Thyroid gland (tissue), 4 donors: ENCODE measurements around the gene LZTS2.

Experiments used
- POLR2A ChIP-seq, 2 donors: fragments of 450-650 bp; IDR thresholded peaks; one replicate each; pipeline ENCODE4 v1.6.1; 2017; ENCODE audit warnings: antibody characterized with exemption in 2 of 2, mild to moderate bottlenecking in 2 of 2, moderate library complexity in 1 of 2
- TF ChIP-seq, protein P1 (sequence below), 6 experiments: fragments of 200-600 bp in 3 of 6; fragments of 450-650 bp in 3 of 6; sonication (generic) in 3 of 6; IDR thresholded peaks; one replicate each; pipeline ENCODE4 v1.5.1; 2016 to 2019; ENCODE audit warnings: antibody characterized with exemption in 6 of 6, mild to moderate bottlenecking in 2 of 6, inconsistent platforms in 1 of 6, moderate library complexity in 1 of 6

DNA sequence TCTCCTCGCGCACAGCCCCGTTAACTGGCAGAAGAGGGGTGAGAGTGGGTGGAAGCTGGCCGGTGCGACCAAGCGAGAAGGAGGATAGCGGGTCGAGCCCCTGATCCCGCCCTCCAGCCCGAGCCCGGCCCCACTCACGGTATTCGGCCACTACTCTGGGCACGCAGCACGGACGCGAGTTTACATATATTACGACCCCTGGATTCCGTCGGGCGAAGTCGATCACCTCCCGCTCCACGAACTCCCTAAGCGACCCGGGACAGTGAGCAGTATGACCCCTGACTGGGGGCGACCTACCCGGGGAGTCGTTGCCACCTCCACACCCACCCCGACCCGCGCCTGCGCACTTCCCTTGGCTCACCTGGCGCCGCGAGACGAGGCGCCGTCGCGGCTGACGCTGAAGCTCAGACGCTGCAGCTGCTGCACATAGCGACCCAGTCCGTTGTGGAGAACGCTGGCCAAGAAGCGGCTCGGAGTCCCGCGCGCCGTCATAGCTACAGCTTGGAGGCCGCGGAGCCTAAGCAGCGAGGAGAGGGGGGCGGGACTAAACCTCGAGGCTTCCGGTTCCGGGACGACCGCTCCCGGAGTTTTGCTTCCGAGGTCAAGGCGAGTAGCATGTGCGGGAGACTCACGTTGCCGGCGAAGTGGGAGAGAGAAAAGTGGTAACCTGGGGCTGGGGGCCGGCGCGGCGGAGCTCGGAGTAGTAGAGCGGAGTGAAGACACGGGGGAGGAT lies 12.5 kb upstream of the LZTS2 start, which contains the start of the genes MRPL43 and TWNK:
- TF ChIP-seq, protein P1, sequence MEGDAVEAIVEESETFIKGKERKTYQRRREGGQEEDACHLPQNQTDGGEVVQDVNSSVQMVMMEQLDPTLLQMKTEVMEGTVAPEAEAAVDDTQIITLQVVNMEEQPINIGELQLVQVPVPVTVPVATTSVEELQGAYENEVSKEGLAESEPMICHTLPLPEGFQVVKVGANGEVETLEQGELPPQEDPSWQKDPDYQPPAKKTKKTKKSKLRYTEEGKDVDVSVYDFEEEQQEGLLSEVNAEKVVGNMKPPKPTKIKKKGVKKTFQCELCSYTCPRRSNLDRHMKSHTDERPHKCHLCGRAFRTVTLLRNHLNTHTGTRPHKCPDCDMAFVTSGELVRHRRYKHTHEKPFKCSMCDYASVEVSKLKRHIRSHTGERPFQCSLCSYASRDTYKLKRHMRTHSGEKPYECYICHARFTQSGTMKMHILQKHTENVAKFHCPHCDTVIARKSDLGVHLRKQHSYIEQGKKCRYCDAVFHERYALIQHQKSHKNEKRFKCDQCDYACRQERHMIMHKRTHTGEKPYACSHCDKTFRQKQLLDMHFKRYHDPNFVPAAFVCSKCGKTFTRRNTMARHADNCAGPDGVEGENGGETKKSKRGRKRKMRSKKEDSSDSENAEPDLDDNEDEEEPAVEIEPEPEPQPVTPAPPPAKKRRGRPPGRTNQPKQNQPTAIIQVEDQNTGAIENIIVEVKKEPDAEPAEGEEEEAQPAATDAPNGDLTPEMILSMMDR (IDR thresholded peaks at IDR 0.05): no peak
- TF ChIP-seq POLR2A (IDR thresholded peaks at IDR 0.05): peak in 1 of 2 donors; percentile 59
